GM21529 (cell line): ENCODE data around the gene EXOSC5.

Source experiments
- ATAC-seq: cut with Tn5 transposase; IDR thresholded peaks from one replicate; pipeline ENCODE4 v1.9.1; 2021; ENCODE audit not compliant: unreplicated experiment

Gene EXOSC5

DNA sequence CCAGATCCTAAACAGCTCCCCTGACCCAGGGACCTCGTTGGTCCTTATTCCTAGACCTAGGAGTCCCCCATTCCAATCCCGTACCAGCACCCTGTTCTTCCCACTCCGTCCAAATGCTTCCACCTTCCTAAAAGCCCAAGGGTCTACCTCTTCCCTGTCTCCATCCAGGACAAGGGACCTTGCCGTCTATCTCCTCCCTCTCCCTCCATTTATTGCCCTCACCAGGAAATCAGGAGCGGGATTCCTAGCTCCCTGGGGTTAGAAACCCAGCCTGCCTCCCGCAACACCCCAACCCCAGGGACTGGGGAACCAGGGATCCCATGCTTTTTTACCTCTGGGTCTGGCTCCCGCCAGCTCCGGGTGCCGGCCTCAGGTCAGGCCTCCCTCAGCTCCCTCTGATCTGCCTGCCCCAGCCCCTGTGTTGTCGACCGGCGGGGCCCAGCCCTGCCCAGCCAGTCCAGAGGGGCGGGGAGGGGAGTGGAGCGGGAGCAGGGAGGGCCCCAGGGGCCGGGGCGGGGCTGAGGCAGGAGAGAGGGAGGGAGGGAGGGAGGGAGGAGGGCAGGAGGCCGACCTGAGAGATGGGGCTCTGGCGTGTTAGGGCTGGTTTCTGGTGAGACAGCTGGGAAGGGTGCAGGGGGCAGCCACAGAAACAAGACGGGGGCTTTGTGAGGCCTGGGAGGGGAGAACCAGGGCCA, 29.9 kb upstream of the EXOSC5 start, which contains the start of gene B3GNT8:
Gene B3GNT8 (minus strand): TSS at position 423 of the 695 bp plus-strand sequence. CDS start 596 bp downstream, outside the sequence.
- no peak for ATAC-seq

DNA sequence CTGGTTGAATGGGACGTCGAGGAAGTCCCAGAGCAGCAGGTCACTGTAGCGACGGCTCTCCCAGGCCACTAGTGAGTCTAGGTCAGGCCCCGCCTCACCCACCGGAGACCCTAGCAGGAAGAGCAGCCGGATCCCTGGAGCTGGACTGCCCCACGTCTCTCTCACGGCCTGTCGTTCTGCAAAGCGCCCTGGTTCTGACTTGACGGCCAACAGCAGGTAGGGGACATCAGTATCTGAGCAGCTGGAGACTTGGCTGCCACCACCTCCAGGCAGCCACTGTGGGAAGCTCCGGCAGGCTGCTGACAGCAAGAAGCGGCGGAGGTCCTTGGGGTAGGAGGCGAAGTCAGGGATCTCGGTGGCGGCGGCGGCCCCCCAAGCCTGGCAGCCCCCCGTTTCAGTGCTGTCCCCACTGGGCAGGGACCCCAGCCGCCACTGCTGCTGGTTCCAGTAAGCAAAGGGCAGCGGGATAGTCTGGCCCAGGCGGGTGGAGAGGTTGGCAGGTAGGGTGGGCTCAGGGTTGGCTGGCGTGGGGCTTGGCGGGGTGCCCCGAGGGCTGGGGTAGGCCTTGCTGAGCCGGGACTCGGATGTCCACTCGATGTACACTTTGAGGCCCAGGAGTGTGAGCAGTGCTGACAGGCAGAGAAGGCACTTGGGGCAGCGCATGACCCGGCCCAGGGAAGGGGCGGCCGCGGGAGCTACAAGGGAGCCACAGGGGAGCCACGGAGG, 29.1 kb upstream of the EXOSC5 start:
- ATAC-seq = no peak

DNA sequence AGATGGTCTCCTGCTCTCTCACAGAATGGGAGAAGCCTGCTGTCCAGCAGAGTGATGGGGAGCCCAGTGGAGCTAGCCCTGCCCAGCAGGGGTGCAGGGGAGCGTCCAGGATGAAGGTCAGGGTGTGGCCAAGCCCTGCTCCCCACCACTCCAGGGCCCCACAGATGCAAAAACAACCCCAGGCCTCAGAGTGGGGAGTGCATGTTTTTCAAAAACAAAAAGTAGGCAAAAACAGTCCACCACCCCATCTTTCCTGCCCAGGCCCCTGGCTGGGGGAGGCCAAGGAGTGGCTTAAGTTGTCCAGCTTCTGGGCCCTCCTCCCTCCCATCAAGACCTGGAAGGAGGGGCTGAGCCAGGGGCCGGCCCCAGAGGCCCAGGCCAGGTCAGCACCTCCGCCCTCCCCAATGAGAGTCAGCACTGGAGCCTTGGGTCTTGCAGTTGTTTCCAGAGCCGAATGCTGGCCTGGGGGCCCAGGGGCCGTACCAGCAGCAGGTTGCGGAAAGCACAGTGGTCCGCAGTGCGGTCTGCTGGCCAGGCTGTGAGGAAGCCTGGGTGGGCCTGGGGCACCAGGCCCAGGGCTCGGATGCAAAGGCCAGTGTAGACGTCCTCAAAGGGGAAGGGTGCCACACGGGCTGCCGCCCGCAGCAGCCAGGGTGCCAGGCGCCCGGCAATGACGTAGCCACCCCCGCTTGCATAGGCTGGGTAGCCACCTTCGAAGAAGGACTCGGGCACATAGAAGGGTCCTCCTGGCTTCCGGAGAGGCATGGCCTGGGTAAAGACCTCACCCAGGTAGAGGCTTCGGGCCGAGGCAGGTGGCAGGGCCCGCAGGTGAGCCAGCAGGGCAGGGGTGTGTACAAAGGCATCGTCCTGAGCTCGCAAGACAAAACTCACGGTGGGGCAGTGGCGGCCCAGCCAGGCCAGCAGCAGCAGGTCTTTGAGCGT, 28.3 kb upstream of the EXOSC5 start:
- no peak for ATAC-seq

DNA sequence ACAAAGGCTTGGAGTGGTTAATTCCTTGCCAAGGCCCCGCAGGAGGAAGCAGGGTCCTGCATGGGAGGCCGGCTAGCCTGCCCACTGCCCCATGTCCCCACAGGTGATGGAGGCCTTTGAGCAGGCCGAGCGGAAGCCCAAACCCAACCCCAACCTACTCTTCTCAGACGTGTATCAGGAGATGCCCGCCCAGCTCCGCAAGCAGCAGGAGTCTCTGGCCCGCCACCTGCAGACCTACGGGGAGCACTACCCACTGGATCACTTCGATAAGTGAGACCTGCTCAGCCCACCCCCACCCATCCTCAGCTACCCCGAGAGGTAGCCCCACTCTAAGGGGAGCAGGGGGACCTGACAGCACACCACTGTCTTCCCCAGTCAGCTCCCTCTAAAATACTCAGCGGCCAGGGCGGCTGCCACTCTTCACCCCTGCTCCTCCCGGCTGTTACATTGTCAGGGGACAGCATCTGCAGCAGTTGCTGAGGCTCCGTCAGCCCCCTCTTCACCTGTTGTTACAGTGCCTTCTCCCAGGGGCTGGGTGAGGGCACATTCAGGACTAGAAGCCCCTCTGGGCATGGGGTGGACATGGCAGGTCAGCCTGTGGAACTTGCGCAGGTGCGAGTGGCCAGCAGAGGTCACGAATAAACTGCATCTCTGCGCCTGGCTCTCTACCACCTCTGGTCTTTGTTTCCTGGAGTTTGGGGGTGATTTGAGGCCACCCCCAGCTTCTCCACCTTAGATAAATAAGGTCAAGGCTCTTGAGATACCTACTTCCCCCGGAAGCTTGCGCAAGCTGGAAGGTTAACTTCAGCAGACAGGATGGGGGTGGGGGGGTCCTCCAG, 27.4 kb upstream of the EXOSC5 start:
- ATAC-seq = no peak

DNA sequence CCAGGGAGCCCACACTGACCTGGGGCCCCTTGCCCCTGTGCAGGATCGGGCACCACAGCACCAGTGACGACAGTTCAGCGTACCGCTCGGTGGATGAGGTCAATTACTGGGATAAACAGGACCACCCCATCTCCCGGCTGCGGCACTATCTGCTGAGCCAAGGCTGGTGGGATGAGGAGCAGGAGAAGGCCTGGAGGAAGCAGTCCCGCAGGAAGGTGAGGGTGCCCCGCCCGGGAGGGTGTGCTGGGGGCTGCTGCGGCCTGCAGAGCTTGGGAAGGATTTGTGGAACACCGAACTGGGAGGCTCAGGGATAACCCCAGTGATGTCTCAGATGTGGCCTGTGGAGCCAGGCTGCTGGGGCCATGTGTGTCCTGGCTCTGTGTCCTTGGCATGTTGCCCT, 25.8 kb upstream of the EXOSC5 start:
- no peak for ATAC-seq

DNA sequence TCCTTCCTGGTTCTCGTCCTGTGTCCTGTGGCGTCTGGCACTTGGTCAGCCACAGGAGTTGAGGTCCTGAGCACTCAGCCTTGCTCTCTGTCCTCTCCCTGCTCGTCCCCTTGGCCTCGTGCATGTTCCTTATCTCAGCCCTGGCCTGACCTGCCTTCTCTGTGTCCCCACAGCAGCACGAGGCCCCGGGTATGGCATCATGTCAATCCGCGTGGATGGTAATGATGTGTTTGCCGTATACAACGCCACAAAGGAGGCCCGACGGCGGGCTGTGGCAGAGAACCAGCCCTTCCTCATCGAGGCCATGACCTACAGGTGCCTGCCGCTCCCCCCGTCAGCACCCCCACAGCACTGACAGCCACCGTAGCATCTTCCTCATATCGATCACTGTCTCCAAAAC, 25.3 kb upstream of the EXOSC5 start:
- ATAC-seq = no peak

DNA sequence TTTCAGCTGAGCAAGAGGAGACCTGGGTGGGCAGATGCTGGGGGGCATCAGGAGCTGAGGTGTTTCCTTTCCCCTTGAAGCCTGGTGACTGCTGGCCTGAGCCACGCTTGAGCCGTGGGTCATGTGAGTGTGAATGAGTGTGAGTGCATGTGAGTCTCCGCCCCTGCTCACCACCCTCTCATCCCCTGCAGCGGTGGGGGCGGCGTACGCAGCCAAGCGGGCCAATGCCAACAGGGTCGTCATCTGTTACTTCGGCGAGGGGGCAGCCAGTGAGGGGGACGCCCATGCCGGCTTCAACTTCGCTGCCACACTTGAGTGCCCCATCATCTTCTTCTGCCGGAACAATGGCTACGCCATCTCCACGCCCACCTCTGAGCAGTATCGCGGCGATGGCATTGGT, 24.8 kb upstream of the EXOSC5 start:
- ATAC-seq = no peak

DNA sequence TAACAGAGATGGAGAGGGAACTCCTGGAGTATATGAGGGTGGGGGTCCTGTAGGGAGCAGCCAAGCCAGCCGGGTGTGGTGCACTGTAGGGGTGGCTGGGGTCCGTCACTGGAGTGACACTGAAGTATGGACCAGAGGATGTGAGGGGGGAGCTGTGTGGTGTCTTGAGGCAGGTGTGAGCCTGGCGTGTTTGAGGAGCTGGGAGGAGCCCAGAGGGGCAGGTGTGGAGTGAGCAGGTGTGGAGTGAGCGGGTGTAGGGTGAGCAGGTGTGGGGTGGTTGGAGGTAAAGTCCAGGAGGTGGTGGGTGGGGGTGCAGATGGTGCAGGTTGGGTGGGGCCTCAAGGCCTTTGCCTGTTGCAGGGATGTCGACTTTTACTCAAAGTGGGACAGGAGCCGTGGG, 24.2 kb upstream of the EXOSC5 start:
- ATAC-seq = no peak

DNA sequence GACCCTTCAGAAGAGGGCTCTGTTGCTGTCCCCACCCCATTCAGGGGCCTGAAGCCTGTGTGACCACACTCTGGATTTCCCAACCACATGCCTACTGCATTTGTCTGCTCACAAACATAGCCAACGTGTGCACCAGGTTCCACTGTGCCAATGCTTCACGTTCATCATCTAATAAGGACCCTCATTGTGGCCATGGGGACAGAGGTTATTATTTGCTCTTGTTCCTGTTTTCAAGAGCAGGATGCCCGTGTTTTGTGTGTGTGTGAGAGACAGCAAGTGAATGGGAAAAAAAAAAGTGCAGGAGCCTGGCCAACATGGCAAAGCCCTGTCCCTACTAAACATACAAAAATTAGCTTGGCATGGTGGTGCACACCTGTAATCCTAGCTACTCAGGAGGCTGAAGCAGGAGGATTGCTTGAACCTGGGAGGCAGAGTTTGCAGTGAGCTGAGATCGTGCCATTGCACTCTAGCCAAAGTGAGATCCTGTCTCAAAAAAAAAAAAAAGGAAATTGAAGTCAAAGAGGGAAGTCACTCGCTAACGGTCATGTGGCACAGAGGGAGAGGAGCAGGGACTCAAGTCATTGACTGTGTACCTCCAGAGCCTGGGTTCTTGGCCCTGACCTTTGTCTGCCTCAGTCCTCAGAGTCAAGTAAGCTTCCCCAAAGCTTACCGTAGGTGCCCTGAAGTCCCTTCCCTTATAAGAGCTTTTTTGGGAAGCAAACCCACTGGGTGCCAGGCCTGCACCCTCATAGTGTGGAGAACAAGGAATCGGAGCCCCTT, 23.1 kb upstream of the EXOSC5 start:
- no peak for ATAC-seq

DNA sequence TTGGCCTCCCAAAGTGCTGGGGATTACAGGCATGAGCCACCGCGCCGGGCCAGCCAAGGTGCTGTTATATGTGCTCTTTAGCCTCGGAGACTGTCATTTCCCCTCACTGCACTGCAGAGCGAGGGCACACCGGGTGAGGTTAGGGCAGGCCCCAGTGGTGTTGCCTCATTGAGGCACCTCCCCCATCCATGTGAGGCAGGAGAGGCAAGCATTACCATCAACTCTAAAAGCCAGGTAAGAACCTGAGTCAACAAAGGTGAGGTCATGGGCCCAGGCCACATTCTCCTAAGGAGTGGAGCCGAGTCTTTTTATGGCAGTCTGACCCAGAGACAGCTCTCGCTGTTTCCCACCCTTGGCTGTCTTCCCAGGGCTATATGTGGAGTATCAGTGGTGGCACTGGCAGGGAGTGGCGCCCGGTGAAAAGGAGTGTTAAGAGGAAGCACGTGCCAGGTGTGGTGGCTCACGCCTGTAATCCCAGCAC, 19.1 kb upstream of the EXOSC5 start:
- no peak for ATAC-seq

DNA sequence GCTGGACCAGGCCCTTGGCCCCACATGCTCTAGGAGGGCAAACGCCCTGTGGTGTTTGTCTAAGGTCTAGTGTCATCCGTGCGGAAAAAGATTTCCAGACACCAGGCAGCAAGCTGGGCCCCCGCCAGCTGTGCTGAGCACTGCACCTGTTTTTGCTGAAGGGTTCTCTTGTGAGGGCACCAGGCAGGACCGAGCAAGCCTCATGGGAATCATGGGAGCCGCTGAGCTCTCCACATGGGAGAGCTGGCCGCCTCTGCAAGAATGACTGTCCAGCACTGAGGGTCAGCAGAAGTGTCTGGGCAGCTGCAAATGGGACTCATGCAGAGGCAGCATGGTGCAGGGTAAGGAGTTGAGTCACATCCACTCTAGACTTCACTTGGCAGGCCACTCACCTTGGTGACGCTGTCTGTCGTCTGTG, 18.0 kb upstream of the EXOSC5 start:
- ATAC-seq = no peak

DNA sequence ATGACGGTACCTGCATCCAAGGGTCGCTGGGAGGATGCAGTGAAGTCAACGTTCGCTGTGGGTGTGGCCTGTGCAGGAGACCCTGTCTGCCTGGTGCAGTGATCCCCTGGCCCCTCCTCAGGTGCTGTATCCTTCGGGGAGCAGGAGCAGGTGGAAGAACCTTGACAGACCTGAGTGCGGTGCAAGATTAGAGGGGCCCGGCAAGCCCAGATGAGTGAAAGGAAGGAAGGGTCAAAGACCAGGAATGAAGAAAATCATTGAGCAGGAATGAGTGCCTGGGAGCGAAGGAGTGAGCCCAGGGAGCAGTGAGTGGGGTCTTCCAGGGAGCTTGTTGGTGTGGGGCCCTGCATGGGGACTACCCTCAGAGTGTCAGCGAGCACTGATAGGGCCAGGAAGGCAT, 17.3 kb upstream of the EXOSC5 start:
- ATAC-seq = no peak

DNA sequence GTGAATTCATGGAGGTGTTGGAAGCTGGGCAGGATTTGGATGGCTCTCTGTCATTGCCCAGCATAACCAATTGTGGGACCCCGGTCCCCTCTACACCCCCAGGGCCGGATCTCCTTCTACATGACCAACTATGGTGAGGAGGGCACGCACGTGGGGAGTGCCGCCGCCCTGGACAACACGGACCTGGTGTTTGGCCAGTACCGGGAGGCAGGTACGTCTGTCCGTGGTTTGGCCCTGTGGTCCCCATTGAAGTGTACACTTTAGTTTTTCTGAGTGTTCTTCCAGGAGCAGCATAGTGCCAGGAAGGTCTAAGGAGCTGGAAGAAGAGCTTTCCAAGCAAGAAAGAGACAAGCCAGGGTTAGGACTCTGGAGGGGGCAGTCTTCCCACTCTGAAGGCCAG, 16.8 kb upstream of the EXOSC5 start:
- no peak for ATAC-seq

DNA sequence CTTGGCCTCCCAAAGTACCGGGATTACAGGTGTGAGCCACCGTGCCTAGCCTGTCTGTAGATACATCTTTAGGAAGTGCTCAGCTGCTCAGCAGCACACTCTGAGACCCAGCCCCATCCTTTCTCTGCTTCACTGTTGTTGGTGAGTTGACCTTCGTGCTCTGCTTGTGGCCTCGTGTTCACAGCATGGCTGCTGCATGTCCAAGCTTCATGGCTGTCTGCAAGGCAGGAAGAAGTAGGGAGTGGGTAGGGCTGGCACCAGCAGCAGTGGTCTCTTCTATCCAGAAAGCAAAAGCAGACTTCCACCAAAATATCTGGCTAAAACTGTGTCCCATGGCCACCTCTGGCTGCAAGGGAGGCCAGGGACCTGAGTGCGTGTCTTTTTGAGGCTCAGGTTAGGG, 15.8 kb upstream of the EXOSC5 start:
- ATAC-seq = no peak

DNA sequence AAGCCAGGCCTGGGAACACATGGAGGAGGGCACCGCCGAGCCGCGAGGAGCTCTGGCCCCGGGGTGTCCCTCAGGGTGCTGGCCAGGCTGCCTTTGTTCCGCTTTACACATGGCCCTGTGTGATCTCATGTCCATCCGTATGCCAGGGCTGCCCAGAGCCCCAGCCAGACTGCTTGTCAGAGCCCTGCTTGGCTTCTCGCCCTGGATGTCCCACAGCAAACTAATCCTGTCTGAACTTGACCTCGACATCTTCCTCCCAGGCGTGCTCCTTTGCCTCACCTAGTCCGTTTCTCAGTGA, 14.8 kb upstream of the EXOSC5 start:
- ATAC-seq = no peak

DNA sequence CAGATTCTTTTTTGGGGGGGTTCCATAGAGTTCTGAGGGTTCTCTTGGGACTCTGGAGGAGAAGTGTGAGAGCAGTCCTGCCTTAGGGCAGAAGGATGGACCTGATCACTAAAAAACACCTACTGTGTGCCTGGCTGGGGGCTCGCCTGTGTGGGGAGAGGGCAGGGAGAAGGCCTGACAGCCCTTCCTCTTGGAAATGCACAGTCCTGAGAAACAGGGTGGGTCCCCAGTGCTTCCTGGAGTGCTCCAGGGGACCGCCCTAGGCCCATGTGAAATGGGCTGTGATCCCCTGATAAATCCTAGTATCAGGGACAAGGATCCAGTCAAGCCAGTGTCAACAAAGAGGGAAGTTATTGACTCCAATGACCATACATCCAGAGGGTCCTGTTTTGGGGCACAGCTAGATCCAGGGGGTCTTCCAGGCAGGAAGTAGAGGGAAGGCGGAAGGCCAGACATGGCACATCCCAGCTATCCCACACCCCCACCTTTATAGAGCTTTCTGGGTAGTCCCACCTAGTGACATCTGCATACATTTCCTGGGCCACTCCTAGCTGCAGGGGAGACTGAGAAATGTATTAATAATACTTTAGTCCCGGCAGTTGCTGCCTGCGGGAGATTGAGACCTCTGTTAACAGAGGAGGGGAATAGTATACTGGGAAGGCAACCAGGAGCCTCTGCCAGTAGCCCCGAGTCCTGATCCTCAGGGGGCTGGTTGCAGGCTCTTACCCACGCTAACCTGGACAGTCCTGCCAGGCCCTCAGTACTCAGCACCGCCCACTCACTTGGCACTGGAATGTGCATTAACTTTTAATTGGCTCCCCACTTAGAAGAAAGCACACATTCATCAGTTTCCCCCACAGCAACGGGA, 14.2 kb upstream of the EXOSC5 start:
- ATAC-seq = no peak

DNA sequence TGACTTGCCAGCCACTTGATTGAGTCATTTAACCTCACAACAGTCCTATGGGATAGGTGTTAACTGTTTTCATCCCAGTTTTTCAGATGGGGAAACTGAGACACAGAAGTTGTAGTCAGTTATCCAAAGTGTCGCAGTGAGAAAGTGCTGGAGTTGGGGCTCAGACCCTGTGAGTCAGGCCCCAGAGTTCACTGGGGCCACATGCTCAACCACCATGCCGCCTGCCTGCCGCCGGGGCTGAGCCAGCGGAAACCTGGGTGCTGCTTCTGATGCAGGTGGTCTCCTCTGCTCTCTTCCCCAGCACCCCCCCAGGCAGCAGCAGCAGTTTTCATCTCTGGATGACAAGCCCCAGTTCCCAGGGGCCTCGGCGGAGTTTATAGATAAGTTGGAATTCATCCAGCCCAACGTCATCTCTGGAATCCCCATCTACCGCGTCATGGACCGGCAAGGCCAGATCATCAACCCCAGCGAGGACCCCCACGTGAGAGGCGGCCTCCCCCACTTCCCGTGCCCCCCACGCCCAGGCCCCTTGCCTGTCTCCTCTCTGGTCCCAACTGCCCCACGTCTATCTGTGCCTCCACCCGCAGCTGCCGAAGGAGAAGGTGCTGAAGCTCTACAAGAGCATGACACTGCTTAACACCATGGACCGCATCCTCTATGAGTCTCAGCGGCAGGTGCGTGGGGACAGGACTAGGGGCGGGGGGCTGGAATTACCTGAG, 13.3 kb upstream of the EXOSC5 start:
- ATAC-seq = no peak

DNA sequence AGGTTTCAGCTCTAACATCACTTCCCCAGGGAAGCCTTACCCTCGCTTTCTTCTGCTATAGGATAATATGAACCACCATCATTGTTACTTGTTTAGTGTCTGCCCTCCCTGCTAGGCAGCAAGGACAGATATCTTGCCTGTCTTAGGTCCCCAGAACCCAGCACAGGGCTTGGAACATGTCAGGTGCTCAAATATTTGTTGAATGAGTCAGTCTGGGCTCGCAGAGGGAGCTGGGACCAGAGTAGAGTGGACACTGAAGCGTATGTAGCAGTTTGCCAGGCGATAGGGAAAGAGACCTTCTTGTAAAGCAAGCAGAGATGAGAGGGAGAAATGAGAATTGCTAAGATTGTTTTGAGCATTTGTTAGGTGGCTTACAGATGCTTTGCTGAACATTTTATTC, 12.1 kb upstream of the EXOSC5 start:
- ATAC-seq = no peak
